Activated T-cell treated with anti-CD3 and anti-CD28 coated beads, Interleukin-2, amount 50 U/mL, for 4 hours (primary cell): ENCODE measurements around the gene CRHR1. TPM values are rescaled to one million over a fixed set of nuclear protein-coding genes. Genes with fewer than 3 reads are reported as not detected.

Experiments used
- ATAC-seq, 2 donors: fragments of 200-7000 bp; cut with Tn5 transposase; one replicate each; pipeline ENCODE4 v1.10.0; 2021
- DNase-seq: peaks from one replicate; pipeline ENCODE4 v3.0.0-alpha.2; 2020
- H3K27me3 Mint-ChIP-seq: one replicate; pipeline ENCODE4 v1.8.0; 2021; ENCODE audit warnings: low read depth, mixed read lengths
- H3K36me3 Mint-ChIP-seq: one replicate; pipeline ENCODE4 v1.8.0; 2022; ENCODE audit warnings: mixed read lengths; ENCODE audit not compliant: insufficient read depth
- H3K4me1 Mint-ChIP-seq: one replicate; pipeline ENCODE4 v1.8.0; 2021; ENCODE audit warnings: low read depth, mixed read lengths
- H3K4me3 Mint-ChIP-seq: one replicate; pipeline ENCODE4 v1.8.0; 2021; ENCODE audit warnings: mild to moderate bottlenecking, moderate library complexity, mixed read lengths
- H3K9me3 Mint-ChIP-seq: one replicate; pipeline ENCODE4 v1.8.0; 2021; ENCODE audit warnings: mixed read lengths
- total RNA-seq, 3 donors: library from RNA; stranded (reverse); gene quantifications; one replicate each; pipeline ENCODE4 v1.2.1, GENCODE V29; 2021

The CRHR1 gene
- total RNA-seq, 3 donors from 2014 or later = not detected

- Mint-ChIP-seq H3K27me3 (peaks cover 11% of the 10 kb centered on the region), H3K4me1 (no peaks in the 10 kb centered on the region), H3K36me3 (no peaks in the 10 kb centered on the region), H3K9me3 (no peaks in the 10 kb centered on the region), H3K4me3 (no peak overlapping the region)
- no peak for ATAC-seq
- DNase-seq = no peak
Measured at GRCh38 chr17:45814622-45815606, 30.8 kb downstream of the CRHR1 start.

GRCh38 chr17:45815752-45816151 lies 31.6 kb downstream of the CRHR1 start:
- DNase-seq = no peak
- Mint-ChIP-seq H3K4me3 (no peak overlapping the region), H3K36me3 (no peaks in the 10 kb centered on the region), H3K27me3 (peaks cover 11% of the 10 kb centered on the region), H3K9me3 (no peaks in the 10 kb centered on the region), H3K4me1 (no peaks in the 10 kb centered on the region)
- no peak for ATAC-seq

DNA sequence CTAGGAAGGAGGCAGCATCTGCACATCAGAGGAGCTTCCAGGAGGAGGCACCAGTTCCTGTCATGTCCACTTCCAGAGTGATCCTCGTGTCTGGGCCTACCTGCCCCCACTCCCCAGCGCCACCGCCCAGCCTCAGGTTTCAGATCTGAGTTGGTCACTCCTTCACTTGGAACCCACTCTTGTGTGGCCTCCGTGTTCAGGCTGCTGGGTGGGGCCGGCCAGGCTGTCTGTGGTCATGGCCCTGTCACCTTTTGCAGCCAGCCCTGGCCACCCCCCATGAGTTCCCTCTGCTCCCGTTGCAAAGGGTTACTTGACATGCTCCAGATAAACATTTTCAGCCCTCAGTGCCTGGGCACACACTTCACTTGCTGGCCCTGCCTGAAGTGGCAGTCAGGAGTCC lies 33.9 kb downstream of the CRHR1 start:
- DNase-seq = no peak
- Mint-ChIP-seq H3K4me3 (no peak overlapping the region), H3K4me1 (no peaks in the 10 kb centered on the region), H3K36me3 (no peaks in the 10 kb centered on the region), H3K9me3 (no peaks in the 10 kb centered on the region), H3K27me3 (peaks cover 10% of the 10 kb centered on the region)
- no peak for ATAC-seq

- DNase-seq (no peak), ATAC-seq (no peak)
- H3K27me3 Mint-ChIP-seq = peaks cover 5% of the 10 kb centered on the region
- no peaks in the 10 kb centered on the region for H3K9me3 Mint-ChIP-seq
- no peaks in the 10 kb centered on the region for H3K36me3 Mint-ChIP-seq
- peaks cover under 1% of the 10 kb centered on the region for H3K4me1 Mint-ChIP-seq
- H3K4me3 Mint-ChIP-seq = no peak overlapping the region
Measured at GRCh38 chr17:45818699-45819098, 34.6 kb downstream of the CRHR1 start.

DNA sequence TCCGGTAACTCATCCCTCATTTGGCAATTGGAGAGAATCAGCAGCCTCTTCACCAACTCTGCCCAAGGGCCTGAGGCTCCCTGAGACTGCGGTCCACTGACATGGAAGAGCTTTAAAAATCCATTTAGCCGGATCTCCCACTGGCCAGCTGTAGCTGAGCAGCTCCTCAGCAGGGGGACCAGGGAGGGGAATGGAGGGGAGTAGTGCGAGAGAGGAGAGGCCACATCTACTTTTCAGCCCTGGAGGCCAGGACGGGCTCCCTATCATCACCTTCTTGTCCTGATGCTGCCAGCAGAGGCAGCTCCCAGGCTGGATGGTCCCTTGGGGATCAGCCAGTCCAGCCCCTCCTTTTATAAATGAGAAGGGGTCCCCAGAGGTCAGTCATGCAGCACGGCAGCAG lies 35.5 kb downstream of the CRHR1 start:
- ATAC-seq (no peak), DNase-seq (no peak)
- Mint-ChIP-seq H3K4me3 (no peak overlapping the region), H3K36me3 (no peaks in the 10 kb centered on the region), H3K4me1 (peaks cover 3% of the 10 kb centered on the region), H3K9me3 (no peaks in the 10 kb centered on the region), H3K27me3 (peaks cover 2% of the 10 kb centered on the region)

GRCh38 chr17:45820052-45820780 lies 36.1 kb downstream of the CRHR1 start:
- Mint-ChIP-seq H3K36me3 (no peaks in the 10 kb centered on the region), H3K4me1 (peaks cover 3% of the 10 kb centered on the region), H3K27me3 (no peaks in the 10 kb centered on the region), H3K9me3 (no peaks in the 10 kb centered on the region), H3K4me3 (no peak overlapping the region)
- ATAC-seq (no peak), DNase-seq (no peak)

DNA sequence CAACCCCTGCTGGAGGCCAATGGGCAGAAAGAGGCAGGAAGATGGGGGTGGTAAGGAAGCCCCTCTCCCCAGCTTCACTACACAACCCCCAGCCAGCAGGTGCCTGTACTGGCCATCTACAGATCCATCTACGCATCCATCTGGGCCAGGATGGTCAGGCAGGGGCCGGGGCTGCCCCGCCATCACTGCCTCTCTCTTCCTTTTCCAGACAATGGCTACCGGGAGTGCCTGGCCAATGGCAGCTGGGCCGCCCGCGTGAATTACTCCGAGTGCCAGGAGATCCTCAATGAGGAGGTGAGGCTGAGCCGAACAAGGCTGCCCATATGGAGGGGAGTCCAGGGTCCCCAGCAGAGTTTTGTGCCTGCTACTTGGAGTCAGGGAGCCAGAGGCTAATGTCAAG lies 37.0 kb downstream of the CRHR1 start:
- H3K4me3 Mint-ChIP-seq = no peak overlapping the region
- H3K4me1 Mint-ChIP-seq = peaks cover 3% of the 10 kb centered on the region
- ATAC-seq (no peak), DNase-seq (no peak)
- H3K27me3 Mint-ChIP-seq = no peaks in the 10 kb centered on the region
- no peaks in the 10 kb centered on the region for H3K9me3 Mint-ChIP-seq
- H3K36me3 Mint-ChIP-seq = no peaks in the 10 kb centered on the region

- H3K36me3 Mint-ChIP-seq = no peaks in the 10 kb centered on the region
- ATAC-seq (no peak), DNase-seq (no peak)
- H3K4me3 Mint-ChIP-seq = no peak overlapping the region
- peaks cover 7% of the 10 kb centered on the region for H3K4me1 Mint-ChIP-seq
- no peaks in the 10 kb centered on the region for H3K27me3 Mint-ChIP-seq
- no peaks in the 10 kb centered on the region for H3K9me3 Mint-ChIP-seq
Measured at GRCh38 chr17:45823598-45823997, 39.5 kb downstream of the CRHR1 start.

DNA sequence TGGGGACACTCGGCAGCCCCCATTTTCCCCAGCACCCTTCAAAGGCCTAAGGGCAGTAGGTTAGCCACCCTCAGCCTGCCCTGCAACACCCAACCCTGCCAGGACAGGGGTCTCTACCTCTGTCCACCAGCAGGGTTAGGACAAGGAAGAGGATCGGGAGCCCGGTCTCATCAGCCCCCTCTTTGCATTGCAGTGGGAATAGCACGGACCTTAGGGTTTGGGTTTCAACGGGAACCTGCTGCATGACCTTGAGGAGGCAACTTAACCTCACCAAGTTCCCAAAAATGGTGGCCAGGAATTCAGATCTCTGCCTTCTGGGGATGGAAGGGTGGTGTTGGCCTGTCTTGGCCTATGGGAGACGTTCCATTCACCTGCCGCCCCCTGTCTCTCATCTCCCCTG lies 40.4 kb downstream of the CRHR1 start:
- peaks cover 4% of the 10 kb centered on the region for H3K27me3 Mint-ChIP-seq
- H3K36me3 Mint-ChIP-seq = no peaks in the 10 kb centered on the region
- peaks cover 7% of the 10 kb centered on the region for H3K4me1 Mint-ChIP-seq
- ATAC-seq (no peak), DNase-seq (no peak)
- no peaks in the 10 kb centered on the region for H3K9me3 Mint-ChIP-seq
- H3K4me3 Mint-ChIP-seq = no peak overlapping the region

GRCh38 chr17:45824901-45825492 lies 40.9 kb downstream of the CRHR1 start:
- H3K4me3 Mint-ChIP-seq = no peak overlapping the region
- peaks cover 7% of the 10 kb centered on the region for H3K4me1 Mint-ChIP-seq
- no peak for ATAC-seq
- H3K9me3 Mint-ChIP-seq = no peaks in the 10 kb centered on the region
- peaks cover 5% of the 10 kb centered on the region for H3K27me3 Mint-ChIP-seq
- H3K36me3 Mint-ChIP-seq = no peaks in the 10 kb centered on the region
- DNase-seq = no peak

GRCh38 chr17:45825792-45826191 lies 41.7 kb downstream of the CRHR1 start:
- DNase-seq (no peak), ATAC-seq (no peak)
- H3K27me3 Mint-ChIP-seq = peaks cover 5% of the 10 kb centered on the region
- no peaks in the 10 kb centered on the region for H3K36me3 Mint-ChIP-seq
- H3K4me1 Mint-ChIP-seq = peaks cover 7% of the 10 kb centered on the region
- no peak overlapping the region for H3K4me3 Mint-ChIP-seq
- no peaks in the 10 kb centered on the region for H3K9me3 Mint-ChIP-seq

DNA sequence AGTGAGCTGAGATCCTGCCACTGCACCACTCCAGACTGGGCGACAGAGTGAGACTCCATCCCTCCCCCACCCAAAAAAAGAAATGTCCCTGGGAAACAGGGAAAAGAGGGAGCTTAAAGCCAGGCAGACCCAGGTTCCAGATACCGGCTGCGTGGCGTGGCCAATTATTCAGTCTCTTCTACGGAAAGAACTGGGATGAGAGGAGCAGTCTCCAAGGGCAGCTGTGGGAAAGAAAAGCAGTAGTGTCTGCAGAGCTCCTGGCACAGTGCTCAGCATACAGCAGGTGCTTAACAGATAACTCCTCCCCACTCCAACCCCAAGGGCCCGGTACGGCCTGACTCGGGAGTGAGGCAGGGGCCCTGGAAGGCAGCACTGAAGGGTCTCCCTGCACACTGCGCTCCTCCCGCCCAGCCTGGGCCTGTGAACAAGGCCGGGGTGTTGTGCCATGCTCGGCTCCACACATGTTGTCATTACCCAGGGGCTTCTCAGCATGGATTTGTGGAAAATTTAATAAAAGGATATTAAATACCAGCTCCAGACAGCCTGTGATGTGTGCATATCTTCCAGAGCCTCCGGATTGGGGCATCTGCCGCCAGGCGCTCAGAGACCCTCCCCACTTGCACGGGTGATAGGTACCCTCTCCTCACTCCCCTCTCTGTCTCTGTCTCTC lies 42.9 kb downstream of the CRHR1 start:
- Mint-ChIP-seq H3K4me1 (peaks cover 7% of the 10 kb centered on the region), H3K4me3 (no peak overlapping the region), H3K27me3 (peaks cover 5% of the 10 kb centered on the region), H3K9me3 (no peaks in the 10 kb centered on the region), H3K36me3 (no peaks in the 10 kb centered on the region)
- DNase-seq (no peak), ATAC-seq (no peak)

DNA sequence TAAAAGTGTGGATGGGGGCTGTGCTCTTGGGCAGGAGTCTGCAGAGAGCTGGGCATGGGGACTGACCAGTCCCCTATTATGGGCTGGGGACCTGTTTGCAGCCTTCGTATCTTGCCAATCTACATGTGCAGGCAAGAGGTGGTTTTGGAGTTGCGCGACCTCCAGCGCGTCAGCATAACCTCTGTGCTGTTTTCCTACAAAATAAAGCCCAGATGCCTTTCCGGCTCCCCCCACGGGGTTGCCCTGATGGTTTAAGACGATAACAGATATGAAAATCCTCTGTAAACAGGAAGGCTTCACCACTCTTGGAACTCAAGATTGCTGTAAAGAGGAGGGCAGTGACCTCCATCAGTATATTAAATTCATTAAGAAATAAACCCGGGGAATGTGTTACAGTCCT lies 44.1 kb downstream of the CRHR1 start:
- Mint-ChIP-seq H3K9me3 (no peaks in the 10 kb centered on the region), H3K36me3 (no peaks in the 10 kb centered on the region), H3K4me1 (peaks cover 7% of the 10 kb centered on the region), H3K4me3 (no peak overlapping the region), H3K27me3 (peaks cover 5% of the 10 kb centered on the region)
- no peak for DNase-seq
- no peak for ATAC-seq

DNA sequence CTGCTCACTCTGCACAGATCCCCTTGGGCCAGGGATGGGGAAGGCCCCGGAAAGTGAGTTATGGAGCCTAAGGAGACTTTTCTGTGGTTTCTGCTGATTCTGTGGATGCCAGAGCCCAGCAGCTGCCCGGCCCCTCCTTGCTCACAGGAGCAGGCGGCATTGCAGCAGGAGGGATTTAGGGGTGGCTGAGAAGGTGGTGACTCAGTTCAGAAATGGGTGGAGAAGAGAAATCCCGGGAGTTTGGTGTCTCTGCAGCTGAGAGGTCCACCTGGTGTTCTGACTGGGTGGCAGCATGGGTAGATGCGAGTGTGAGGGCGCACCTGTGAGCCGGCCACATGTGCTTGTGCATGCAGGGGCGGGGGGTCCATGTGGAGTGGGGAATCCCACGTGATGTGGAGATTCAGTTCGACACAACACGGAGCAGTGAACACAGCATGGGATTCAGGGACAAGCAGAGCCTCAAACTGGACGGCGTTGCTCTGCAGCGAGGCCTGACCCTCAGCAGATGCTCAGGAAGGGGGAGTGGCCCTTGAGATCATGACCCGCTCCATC lies 44.5 kb downstream of the CRHR1 start:
- no peak overlapping the region for H3K4me3 Mint-ChIP-seq
- DNase-seq (no peak), ATAC-seq (no peak)
- peaks cover 5% of the 10 kb centered on the region for H3K27me3 Mint-ChIP-seq
- peaks cover 7% of the 10 kb centered on the region for H3K4me1 Mint-ChIP-seq
- H3K36me3 Mint-ChIP-seq = no peaks in the 10 kb centered on the region
- H3K9me3 Mint-ChIP-seq = no peaks in the 10 kb centered on the region
